Nephron (organoid): ENCODE measurements around the gene GMDS.

Experiments
- H3K27ac Mint-ChIP-seq, 3 experiments: 2 replicates each; pipeline ENCODE4 v1.8.0; 2020; ENCODE audit warnings: mixed read lengths in 3 of 3, mild to moderate bottlenecking in 2 of 3, moderate library complexity in 1 of 3
- H3K27me3 Mint-ChIP-seq: 2 replicates; pipeline ENCODE4 v1.8.0; 2021; ENCODE audit warnings: low read depth, mild to moderate bottlenecking, moderate library complexity, mixed read lengths
- H3K36me3 Mint-ChIP-seq: 2 replicates; pipeline ENCODE4 v1.8.0; 2020; ENCODE audit warnings: low read depth, mixed read lengths
- H3K4me1 Mint-ChIP-seq: 2 replicates; pipeline ENCODE4 v1.8.0; 2020; ENCODE audit warnings: mixed read lengths
- H3K4me3 Mint-ChIP-seq, 3 experiments: 2 replicates each; pipeline ENCODE4 v1.8.0; 2020; ENCODE audit warnings: mild to moderate bottlenecking in 3 of 3, mixed read lengths in 3 of 3, moderate library complexity in 2 of 3
- H3K9me3 Mint-ChIP-seq: 2 replicates; pipeline ENCODE4 v1.8.0; 2020; ENCODE audit warnings: mixed read lengths
- CTCF ChIP-seq, 3 experiments: fragments of 200-600 bp; sonication (generic); IDR thresholded peaks; one replicate each; pipeline ENCODE4 v1.5.0; 2021; ENCODE audit warnings: antibody characterized with exemption in 3 of 3; ENCODE audit not compliant: unreplicated experiment in 3 of 3

GMDS gene

DNA sequence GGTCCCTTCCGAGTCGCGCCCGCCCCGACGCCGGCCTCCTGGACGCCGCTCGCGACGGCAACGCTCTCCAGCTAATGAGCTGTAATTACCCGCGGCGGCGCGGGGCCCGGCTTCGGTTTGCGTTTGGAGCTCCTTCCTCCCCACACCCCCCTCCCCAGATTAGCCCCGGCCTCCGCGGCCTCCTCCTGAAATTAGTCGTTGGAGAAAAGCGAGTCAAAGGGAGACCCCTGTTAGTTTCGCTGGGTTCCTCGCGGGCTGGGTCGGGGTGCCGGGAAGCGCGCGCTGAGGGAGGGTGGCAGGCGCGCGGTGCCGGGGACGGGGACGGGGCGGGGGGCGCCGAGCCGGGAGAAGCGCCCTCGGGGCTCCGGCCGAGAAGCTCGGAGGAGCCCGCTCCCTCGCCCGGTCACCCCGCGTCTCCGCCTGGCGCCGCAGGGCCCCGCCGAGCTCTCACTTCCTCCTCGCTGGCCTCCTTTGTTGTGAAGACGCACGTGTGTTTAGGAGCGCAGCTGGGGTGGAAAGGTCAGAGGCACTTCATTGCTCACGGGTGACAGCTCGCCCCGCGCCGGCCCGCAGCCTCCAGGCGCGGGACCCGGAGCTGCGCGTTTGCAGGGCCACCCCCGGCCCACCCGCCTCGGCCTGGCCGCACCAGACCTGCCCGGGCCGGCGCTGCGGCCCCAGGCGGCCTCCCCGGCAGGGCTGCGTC is 630.8 kb downstream of the GMDS start:
- peaks cover 44% of the 10 kb centered on the region for H3K4me1 Mint-ChIP-seq
- no peak for TF ChIP-seq CTCF (IDR thresholded peaks at IDR 0.05; ENCODE audit: unreplicated experiment in 3 of 3)
- H3K36me3 Mint-ChIP-seq, result peaks cover 21% of the 10 kb centered on the region
- H3K27ac Mint-ChIP-seq, result no peak overlapping the region
- peak overlapping the region; percentile 53 to 87 (median 71) for H3K4me3 Mint-ChIP-seq
- no peaks in the 10 kb centered on the region for H3K9me3 Mint-ChIP-seq
- H3K27me3 Mint-ChIP-seq, result peaks cover 73% of the 10 kb centered on the region

- H3K27me3 Mint-ChIP-seq, result peaks cover 72% of the 10 kb centered on the region
- no peaks in the 10 kb centered on the region for H3K9me3 Mint-ChIP-seq
- peaks cover 44% of the 10 kb centered on the region for H3K4me1 Mint-ChIP-seq
- H3K4me3 Mint-ChIP-seq, result peak overlapping the region; percentile 87 to 99 (median 99)
- peak overlapping the region; percentile 94 to 100 (median 96) for H3K27ac Mint-ChIP-seq
- no peak for TF ChIP-seq CTCF (IDR thresholded peaks at IDR 0.05; ENCODE audit: unreplicated experiment in 3 of 3)
- H3K36me3 Mint-ChIP-seq, result peaks cover 21% of the 10 kb centered on the region
Observed at GRCh38 chr6:1613688-1614447, 631.5 kb downstream of the GMDS start.

DNA sequence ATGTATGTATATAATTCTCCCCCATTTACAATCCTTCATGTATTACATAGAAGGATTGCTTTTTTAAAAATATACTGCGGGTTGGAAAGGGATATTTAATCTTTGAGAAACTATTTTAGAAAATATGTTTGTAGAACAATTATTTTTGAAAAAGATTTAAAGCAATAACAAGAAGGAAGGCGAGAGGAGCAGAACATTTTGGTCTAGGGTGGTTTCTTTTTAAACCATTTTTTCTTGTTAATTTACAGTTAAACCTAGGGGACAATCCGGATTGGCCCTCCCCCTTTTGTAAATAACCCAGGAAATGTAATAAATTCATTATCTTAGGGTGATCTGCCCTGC is 632.1 kb downstream of the GMDS start:
- Mint-ChIP-seq H3K9me3 (no peaks in the 10 kb centered on the region), H3K4me3 (peak overlapping the region; percentile 87 to 99 (median 99)), H3K27ac (peak overlapping the region; percentile 94 to 100 (median 96)), H3K36me3 (peaks cover 21% of the 10 kb centered on the region), H3K4me1 (peaks cover 44% of the 10 kb centered on the region), H3K27me3 (peaks cover 72% of the 10 kb centered on the region)
- TF ChIP-seq CTCF (IDR thresholded peaks at IDR 0.05; ENCODE audit: unreplicated experiment in 3 of 3), result no peak

GRCh38 chr6:1612974-1613306 is 632.5 kb downstream of the GMDS start:
- Mint-ChIP-seq H3K27ac (peak overlapping the region; percentile 94 to 100 (median 96)), H3K27me3 (peaks cover 72% of the 10 kb centered on the region), H3K4me3 (peak overlapping the region; percentile 87 to 99 (median 99)), H3K9me3 (no peaks in the 10 kb centered on the region), H3K4me1 (peaks cover 45% of the 10 kb centered on the region), H3K36me3 (peaks cover 21% of the 10 kb centered on the region)
- TF ChIP-seq CTCF (IDR thresholded peaks at IDR 0.05; ENCODE audit: unreplicated experiment in 3 of 3), result no peak

- peak overlapping the region; percentile 87 to 99 (median 99) for H3K4me3 Mint-ChIP-seq
- peaks cover 21% of the 10 kb centered on the region for H3K36me3 Mint-ChIP-seq
- peak overlapping the region; percentile 94 to 100 (median 96) for H3K27ac Mint-ChIP-seq
- H3K4me1 Mint-ChIP-seq, result peaks cover 45% of the 10 kb centered on the region
- H3K27me3 Mint-ChIP-seq, result peaks cover 72% of the 10 kb centered on the region
- no peak for TF ChIP-seq CTCF (IDR thresholded peaks at IDR 0.05; ENCODE audit: unreplicated experiment in 3 of 3)
- no peaks in the 10 kb centered on the region for H3K9me3 Mint-ChIP-seq
Observed at GRCh38 chr6:1612299-1612973, 633.0 kb downstream of the GMDS start.
